ENCODE results near the gene CROCC2. TPM values are rescaled to one million over a fixed set of nuclear protein-coding genes. Genes with fewer than 3 reads are reported as not detected.

The CROCC2 gene
- total RNA-seq, 1 experiment from 2014 or later, result not detected

DNA sequence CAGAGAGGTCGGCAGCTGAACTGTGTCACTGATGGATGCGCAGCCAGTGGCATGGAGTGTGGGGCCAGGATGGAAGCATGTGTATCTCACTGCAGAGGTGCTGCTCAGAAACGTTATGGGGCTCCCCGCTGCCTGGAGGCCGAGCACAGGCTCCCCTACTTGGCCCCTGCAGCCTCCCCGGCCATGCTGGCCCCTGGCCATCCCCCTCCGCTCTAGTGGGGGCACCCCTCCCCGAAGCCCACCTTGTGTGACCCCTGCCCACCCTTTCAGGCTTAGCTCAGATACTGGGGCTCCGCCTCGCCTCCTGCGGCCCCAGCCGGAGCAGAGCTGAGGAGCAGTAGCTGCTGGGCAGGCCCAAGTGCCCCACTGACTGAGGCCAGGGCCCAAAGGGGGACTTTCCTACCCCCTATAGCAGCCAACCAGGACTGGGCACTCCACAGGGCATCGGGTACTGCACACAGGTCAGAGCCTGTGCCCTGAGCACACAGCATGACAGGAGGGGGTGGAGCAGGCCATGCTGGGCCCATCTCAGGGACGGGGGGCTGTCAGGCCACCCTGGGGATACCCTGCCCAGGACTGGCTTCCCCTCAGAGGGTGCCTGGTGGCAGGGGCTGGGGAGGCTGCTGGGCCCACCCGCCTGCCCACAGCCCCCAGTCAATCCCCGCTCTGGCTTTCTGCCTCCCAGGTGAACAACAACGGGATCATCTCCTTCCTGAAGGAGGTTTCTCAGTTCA lies 123.6 kb downstream of the CROCC2 start (continued):
- no peak for TF ChIP-seq EGR1 (IDR thresholded peaks at IDR 0.05; ENCODE audit: low read depth)

DNA sequence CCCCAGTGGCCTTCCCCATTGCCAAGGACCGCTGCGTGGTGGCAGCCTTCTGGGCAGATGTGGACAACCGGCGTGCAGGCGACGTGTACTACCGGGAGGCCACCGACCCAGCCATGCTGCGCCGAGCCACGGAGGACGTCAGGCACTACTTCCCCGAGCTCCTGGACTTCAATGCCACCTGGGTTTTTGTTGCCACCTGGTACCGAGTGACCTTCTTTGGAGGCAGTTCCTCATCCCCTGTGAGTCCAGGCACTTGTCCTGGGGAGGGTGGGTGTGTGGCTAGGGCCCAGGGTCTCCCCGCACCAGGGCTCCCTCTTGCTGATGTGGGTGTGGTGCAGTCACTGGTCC lies 124.2 kb downstream of the CROCC2 start:
- peaks cover 7 to 13% of the 10 kb centered on the region in 2 experiments; a peak in 2 of 4 replicates for H3K9me3 ChIP-seq (ENCODE audit: control insufficient read depth in 1 of 2, insufficient read depth in 1 of 2, low read depth in 1 of 2, low read length in 2 of 2)
- no peak overlapping the region for H2AFZ ChIP-seq (ENCODE audit: low read depth, low read length, poor library complexity, severe bottlenecking)
- no peak overlapping the region for H3K9ac ChIP-seq (ENCODE audit: low read length)
- intact Hi-C loops (cut with micrococcal nuclease), result no loop called here
- H3K9me2 ChIP-seq (ENCODE audit: insufficient read depth), result no peaks in the 10 kb centered on the region
- H3K4me3 ChIP-seq (replicated peaks in 1 of 2; ENCODE audit: low read depth in 1 of 2, low read length in 2 of 2), result no peak overlapping the region
- no peak overlapping the region for H3K4me2 ChIP-seq (ENCODE audit: low read length)
- no TSS peak for BruUV-seq (replicated peaks)
- no peak for TF ChIP-seq EZH2phosphoT487 (IDR thresholded peaks at IDR 0.05; ENCODE audit: borderline replicate concordance)
- no peak for TF ChIP-seq POLR2A (IDR thresholded peaks at IDR 0.05; ENCODE audit: borderline replicate concordance, extremely low read depth, insufficient read depth, insufficient read length)
- no peak for TF ChIP-seq TCF7L2 (IDR thresholded peaks at IDR 0.05; ENCODE audit: borderline replicate concordance, extremely low read depth, insufficient read depth, insufficient read length)
- TF ChIP-seq SIN3A (IDR thresholded peaks at IDR 0.05; ENCODE audit: low read depth), result no peak
- no peak for TF ChIP-seq JUND (IDR thresholded peaks at IDR 0.05)
- TF ChIP-seq POLR2AphosphoS5 (IDR thresholded peaks at IDR 0.05; ENCODE audit: low read depth, low read length), result no peak
- TF ChIP-seq RAD21 (IDR thresholded peaks at IDR 0.05; ENCODE audit: low read depth), result no peak
- no peak for TF ChIP-seq ZNF274 (IDR thresholded peaks at IDR 0.05; ENCODE audit: low read depth, low read length)
- RAD21 ChIA-PET (ENCODE audit: low non-redundant PET in 1 of 2, low total read pairs in 2 of 2, uncharacterized antibody in 2 of 2, unreplicated experiment in 2 of 2), result no interaction called here
- H3K4me1 ChIP-seq (ENCODE audit: control insufficient read depth in 1 of 2, insufficient read depth in 2 of 2, low read length in 2 of 2), result no peaks in the 10 kb centered on the region
- DNase-seq (ENCODE audit: low read depth, low spot score) (no peak), ATAC-seq (no peak)
- no peak overlapping the region for H3K27ac ChIP-seq (ENCODE audit: low read depth, low read length)
- CTCF ChIA-PET, result no interaction called here
- H3K79me2 ChIP-seq (ENCODE audit: insufficient read depth, low read length), result no peaks in the 10 kb centered on the region
- no peaks in the 10 kb centered on the region for H4K20me1 ChIP-seq (ENCODE audit: insufficient read depth)
- POLR2A ChIA-PET, result no interaction called here
- H3K36me3 ChIP-seq (ENCODE audit: control insufficient read depth in 1 of 2, insufficient read depth in 2 of 2, low read length in 2 of 2), result no peaks in the 10 kb centered on the region
- no peaks in the 10 kb centered on the region for H3K27me3 ChIP-seq (ENCODE audit: insufficient read depth, low read length)

DNA sequence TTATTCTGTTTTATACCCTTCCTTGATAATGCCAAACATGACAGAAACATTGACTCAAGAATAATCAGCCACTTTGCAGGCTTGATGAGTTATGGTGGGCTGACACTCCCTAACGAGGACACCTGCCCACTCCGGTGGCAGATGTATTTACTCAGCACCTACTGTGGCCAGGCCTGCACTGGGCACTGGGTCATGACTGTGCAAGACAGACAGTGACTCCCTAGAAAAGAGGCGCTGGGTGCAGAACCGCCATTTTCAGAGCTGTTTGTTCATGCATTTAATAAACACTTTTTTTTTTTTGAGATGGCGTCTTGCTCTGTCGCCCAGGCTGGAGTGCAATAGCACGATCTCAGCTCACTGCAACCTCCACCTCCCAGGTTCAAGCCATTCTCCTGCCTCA lies 124.7 kb downstream of the CROCC2 start:
- ATAC-seq (no peak), DNase-seq (ENCODE audit: low read depth, low spot score) (no peak)
- H3K79me2 ChIP-seq (ENCODE audit: insufficient read depth, low read length), result no peaks in the 10 kb centered on the region
- no peaks in the 10 kb centered on the region for H3K36me3 ChIP-seq (ENCODE audit: control insufficient read depth in 1 of 2, insufficient read depth in 2 of 2, low read length in 2 of 2)
- POLR2A ChIA-PET, result no interaction called here
- no TSS peak for BruUV-seq (replicated peaks)
- intact Hi-C loops (cut with micrococcal nuclease), result no loop called here
- no peak overlapping the region for H3K9ac ChIP-seq (ENCODE audit: low read length)
- H3K4me2 ChIP-seq (ENCODE audit: low read length), result no peak overlapping the region
- no peak overlapping the region for H3K27ac ChIP-seq (ENCODE audit: low read depth, low read length)
- H3K4me1 ChIP-seq (ENCODE audit: control insufficient read depth in 1 of 2, insufficient read depth in 2 of 2, low read length in 2 of 2), result no peaks in the 10 kb centered on the region
- RAD21 ChIA-PET (ENCODE audit: low non-redundant PET in 1 of 2, low total read pairs in 2 of 2, uncharacterized antibody in 2 of 2, unreplicated experiment in 2 of 2), result no interaction called here
- H4K20me1 ChIP-seq (ENCODE audit: insufficient read depth), result no peaks in the 10 kb centered on the region
- no peaks in the 10 kb centered on the region for H3K27me3 ChIP-seq (ENCODE audit: insufficient read depth, low read length)
- no peaks in the 10 kb centered on the region for H3K9me2 ChIP-seq (ENCODE audit: insufficient read depth)
- CTCF ChIA-PET, result no interaction called here
- H2AFZ ChIP-seq (ENCODE audit: low read depth, low read length, poor library complexity, severe bottlenecking), result no peak overlapping the region
- H3K9me3 ChIP-seq (ENCODE audit: control insufficient read depth in 1 of 2, insufficient read depth in 1 of 2, low read depth in 1 of 2, low read length in 2 of 2), result peaks cover 3 to 13% of the 10 kb centered on the region in 2 experiments; a peak in 2 of 4 replicates
- H3K4me3 ChIP-seq (replicated peaks in 1 of 2; ENCODE audit: low read depth in 1 of 2, low read length in 2 of 2), result no peak overlapping the region
- TF ChIP-seq, protein P1, sequence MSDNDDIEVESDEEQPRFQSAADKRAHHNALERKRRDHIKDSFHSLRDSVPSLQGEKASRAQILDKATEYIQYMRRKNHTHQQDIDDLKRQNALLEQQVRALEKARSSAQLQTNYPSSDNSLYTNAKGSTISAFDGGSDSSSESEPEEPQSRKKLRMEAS (IDR thresholded peaks at IDR 0.05), result no peak
- TF ChIP-seq SRF (IDR thresholded peaks at IDR 0.05; ENCODE audit: low read depth) (no peak), YY1 (IDR thresholded peaks at IDR 0.05; ENCODE audit: extremely low read depth, insufficient replicate concordance, low read depth, low read length) (no peak), FOSL1 (IDR thresholded peaks at IDR 0.05; ENCODE audit: low read depth) (no peak), RAD21 (IDR thresholded peaks at IDR 0.05; ENCODE audit: low read depth) (no peak), EZH2 (IDR thresholded peaks at IDR 0.05) (no peak), POLR2A (IDR thresholded peaks at IDR 0.05; ENCODE audit: borderline replicate concordance, extremely low read depth, insufficient read depth, insufficient read length) (no peak), SP1 (IDR thresholded peaks at IDR 0.05; ENCODE audit: low read depth) (no peak), EZH2phosphoT487 (IDR thresholded peaks at IDR 0.05; ENCODE audit: borderline replicate concordance) (no peak), POLR2AphosphoS5 (IDR thresholded peaks at IDR 0.05; ENCODE audit: low read depth, low read length) (no peak), SIN3A (IDR thresholded peaks at IDR 0.05; ENCODE audit: low read depth) (no peak)
- TF ChIP-seq, protein P2, sequence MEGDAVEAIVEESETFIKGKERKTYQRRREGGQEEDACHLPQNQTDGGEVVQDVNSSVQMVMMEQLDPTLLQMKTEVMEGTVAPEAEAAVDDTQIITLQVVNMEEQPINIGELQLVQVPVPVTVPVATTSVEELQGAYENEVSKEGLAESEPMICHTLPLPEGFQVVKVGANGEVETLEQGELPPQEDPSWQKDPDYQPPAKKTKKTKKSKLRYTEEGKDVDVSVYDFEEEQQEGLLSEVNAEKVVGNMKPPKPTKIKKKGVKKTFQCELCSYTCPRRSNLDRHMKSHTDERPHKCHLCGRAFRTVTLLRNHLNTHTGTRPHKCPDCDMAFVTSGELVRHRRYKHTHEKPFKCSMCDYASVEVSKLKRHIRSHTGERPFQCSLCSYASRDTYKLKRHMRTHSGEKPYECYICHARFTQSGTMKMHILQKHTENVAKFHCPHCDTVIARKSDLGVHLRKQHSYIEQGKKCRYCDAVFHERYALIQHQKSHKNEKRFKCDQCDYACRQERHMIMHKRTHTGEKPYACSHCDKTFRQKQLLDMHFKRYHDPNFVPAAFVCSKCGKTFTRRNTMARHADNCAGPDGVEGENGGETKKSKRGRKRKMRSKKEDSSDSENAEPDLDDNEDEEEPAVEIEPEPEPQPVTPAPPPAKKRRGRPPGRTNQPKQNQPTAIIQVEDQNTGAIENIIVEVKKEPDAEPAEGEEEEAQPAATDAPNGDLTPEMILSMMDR (IDR thresholded peaks at IDR 0.05 in 2 of 3, conservative IDR thresholded peaks at IDR 0.05 in 1 of 3; ENCODE audit: borderline replicate concordance in 1 of 3, insufficient read depth in 1 of 3, low read depth in 2 of 3, low read length in 2 of 3), result no peak
- TF ChIP-seq, protein P3, sequence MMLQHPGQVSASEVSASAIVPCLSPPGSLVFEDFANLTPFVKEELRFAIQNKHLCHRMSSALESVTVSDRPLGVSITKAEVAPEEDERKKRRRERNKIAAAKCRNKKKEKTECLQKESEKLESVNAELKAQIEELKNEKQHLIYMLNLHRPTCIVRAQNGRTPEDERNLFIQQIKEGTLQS (IDR thresholded peaks at IDR 0.05), result no peak
